Measurements from ENCODE around the gene ZNF469. TPM values are rescaled to one million over a fixed set of nuclear protein-coding genes. Genes with fewer than 3 reads are reported as not detected.
A peak's percentile ranks its signal among the peaks of the same experiment; 100 is the strongest.

The ZNF469 gene
- total and polyA plus RNA-seq, 9 of the 15 experiments (the other 6 are each of a cell fraction or from before 2014, with no cell fraction given), result 0.01 to 0.04 TPM; not detected in 7

DNA sequence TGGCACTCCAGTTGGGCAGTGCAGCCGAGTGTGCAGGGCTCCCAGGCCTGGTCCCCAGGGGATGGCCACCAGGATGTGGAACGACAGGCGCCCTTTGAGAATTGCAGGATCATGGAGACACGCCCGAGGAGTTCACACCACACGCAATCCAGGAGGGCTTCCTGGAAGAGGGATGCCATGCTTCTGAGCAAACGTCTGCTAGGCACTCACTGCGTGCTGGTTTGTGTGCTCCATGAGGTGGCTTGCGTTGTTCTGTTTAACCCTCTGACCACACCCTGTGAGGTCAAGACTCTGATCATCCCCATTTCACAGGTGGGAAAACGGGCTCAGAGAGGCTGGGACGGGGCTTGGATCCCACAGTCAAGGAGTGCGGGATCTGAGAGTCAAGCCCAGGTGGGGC is 37.7 kb downstream of the ZNF469 start (continued):
- TF ChIP-seq ILF3 (IDR thresholded peaks at IDR 0.05; ENCODE audit: borderline replicate concordance) (no peak), BRF1 (IDR thresholded peaks at IDR 0.05; ENCODE audit: borderline replicate concordance, extremely low read depth, insufficient read length) (no peak), ZNF57 (CRISPR knock-in tag; IDR thresholded peaks at IDR 0.05) (no peak), ZNF436 (CRISPR knock-in tag; IDR thresholded peaks at IDR 0.05) (peak; percentile 79), POLR2A (conservative IDR thresholded peaks at IDR 0.05) (no peak), ZFP36 (IDR thresholded peaks at IDR 0.05; ENCODE audit: low read depth, low read length, partially characterized antibody) (peak; percentile 99), KAT2B (IDR thresholded peaks at IDR 0.05; ENCODE audit: low read depth, low read length) (no peak), SP2 (IDR thresholded peaks at IDR 0.05; ENCODE audit: extremely low read depth, low read depth, low read length, poor library complexity, severe bottlenecking) (no peak), ZNF12 (CRISPR knock-in tag; IDR thresholded peaks at IDR 0.05) (no peak)
- TF ChIP-seq, protein P1, sequence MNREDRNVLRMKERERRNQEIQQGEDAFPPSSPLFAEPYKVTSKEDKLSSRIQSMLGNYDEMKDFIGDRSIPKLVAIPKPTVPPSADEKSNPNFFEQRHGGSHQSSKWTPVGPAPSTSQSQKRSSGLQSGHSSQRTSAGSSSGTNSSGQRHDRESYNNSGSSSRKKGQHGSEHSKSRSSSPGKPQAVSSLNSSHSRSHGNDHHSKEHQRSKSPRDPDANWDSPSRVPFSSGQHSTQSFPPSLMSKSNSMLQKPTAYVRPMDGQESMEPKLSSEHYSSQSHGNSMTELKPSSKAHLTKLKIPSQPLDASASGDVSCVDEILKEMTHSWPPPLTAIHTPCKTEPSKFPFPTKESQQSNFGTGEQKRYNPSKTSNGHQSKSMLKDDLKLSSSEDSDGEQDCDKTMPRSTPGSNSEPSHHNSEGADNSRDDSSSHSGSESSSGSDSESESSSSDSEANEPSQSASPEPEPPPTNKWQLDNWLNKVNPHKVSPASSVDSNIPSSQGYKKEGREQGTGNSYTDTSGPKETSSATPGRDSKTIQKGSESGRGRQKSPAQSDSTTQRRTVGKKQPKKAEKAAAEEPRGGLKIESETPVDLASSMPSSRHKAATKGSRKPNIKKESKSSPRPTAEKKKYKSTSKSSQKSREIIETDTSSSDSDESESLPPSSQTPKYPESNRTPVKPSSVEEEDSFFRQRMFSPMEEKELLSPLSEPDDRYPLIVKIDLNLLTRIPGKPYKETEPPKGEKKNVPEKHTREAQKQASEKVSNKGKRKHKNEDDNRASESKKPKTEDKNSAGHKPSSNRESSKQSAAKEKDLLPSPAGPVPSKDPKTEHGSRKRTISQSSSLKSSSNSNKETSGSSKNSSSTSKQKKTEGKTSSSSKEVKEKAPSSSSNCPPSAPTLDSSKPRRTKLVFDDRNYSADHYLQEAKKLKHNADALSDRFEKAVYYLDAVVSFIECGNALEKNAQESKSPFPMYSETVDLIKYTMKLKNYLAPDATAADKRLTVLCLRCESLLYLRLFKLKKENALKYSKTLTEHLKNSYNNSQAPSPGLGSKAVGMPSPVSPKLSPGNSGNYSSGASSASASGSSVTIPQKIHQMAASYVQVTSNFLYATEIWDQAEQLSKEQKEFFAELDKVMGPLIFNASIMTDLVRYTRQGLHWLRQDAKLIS (CRISPR knock-in tag; IDR thresholded peaks at IDR 0.05), result no peak

Data from K562 (cell line).